Measurements from ENCODE around the gene MMP11. TPM values are rescaled to one million over a fixed set of nuclear protein-coding genes. Genes with fewer than 3 reads are reported as not detected.

The MMP11 gene
- total and polyA plus RNA-seq, 2 of the 4 experiments (the other 2 are of a cell fraction) = 2.2 to 6.0 TPM

DNA sequence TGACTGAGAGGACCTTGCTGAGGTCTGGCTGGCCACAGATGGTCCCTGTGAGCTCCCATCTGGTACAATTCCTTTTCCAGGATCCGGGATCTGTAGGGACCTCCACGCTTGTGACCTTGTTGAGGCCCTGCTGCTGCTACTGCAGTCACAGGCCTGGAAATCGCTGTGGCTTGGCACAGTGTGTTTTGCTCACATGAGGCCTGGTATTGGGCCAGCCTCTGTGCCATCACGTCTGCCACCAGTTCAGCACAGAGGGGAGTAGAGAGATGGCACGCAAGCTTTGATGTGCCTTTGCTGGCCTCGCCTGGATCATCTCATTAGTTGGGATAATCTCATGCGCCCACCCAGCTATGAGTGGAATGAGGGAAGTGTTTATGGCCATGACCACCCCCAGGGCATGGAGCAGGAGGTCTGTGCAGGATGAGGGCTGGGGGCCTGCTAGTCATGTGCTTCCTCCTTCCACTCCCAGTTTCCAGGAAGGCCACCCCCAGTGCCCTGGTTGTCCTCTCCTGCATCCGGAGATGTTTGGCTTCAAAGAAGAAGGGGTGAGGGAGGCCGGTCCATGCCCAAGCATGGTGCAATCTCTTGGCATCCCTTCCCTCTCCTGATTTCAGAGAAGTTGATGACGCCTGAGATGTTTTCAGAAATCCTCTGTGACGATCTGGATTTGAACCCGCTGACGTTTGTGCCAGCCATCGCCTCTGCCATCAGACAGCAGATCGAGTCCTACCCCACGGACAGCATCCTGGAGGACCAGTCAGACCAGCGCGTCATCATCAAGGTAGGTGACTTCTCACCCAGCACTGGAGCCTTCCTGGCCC is 43.7 kb downstream of the MMP11 start:
- H3K56ac ChIP-seq (ENCODE audit: extremely low read depth, insufficient read depth, low read length) = no peak overlapping the region
- TF ChIP-seq MAFK (IDR thresholded peaks at IDR 0.05; ENCODE audit: low read depth, low read length) (no peak), NFE2L2 (IDR thresholded peaks at IDR 0.05; ENCODE audit: low read depth, low read length) (no peak), RAD21 (IDR thresholded peaks at IDR 0.05; ENCODE audit: low read length) (no peak), BHLHE40 (IDR thresholded peaks at IDR 0.05; ENCODE audit: low read depth, low read length) (no peak), CEBPB (IDR thresholded peaks at IDR 0.05; ENCODE audit: low read depth, low read length) (no peak), RCOR1 (IDR thresholded peaks at IDR 0.05; ENCODE audit: insufficient replicate concordance, low read length) (no peak), SMC3 (IDR thresholded peaks at IDR 0.05; ENCODE audit: low read depth, low read length) (no peak), CHD1 (IDR thresholded peaks at IDR 0.05; ENCODE audit: low read depth, low read length) (no peak), MXI1 (IDR thresholded peaks at IDR 0.05; ENCODE audit: borderline replicate concordance, low read depth, low read length) (no peak), POLR2A (IDR thresholded peaks at IDR 0.05; ENCODE audit: low read depth, low read length) (no peak), MAZ (IDR thresholded peaks at IDR 0.05; ENCODE audit: borderline replicate concordance, low read depth, low read length) (no peak), FOS (IDR thresholded peaks at IDR 0.05; ENCODE audit: low read depth, low read length) (no peak), RFX5 (IDR thresholded peaks at IDR 0.05; ENCODE audit: low read depth, low read length) (no peak)
- TF ChIP-seq, protein P1, sequence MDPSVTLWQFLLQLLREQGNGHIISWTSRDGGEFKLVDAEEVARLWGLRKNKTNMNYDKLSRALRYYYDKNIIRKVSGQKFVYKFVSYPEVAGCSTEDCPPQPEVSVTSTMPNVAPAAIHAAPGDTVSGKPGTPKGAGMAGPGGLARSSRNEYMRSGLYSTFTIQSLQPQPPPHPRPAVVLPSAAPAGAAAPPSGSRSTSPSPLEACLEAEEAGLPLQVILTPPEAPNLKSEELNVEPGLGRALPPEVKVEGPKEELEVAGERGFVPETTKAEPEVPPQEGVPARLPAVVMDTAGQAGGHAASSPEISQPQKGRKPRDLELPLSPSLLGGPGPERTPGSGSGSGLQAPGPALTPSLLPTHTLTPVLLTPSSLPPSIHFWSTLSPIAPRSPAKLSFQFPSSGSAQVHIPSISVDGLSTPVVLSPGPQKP (IDR thresholded peaks at IDR 0.05; ENCODE audit: borderline replicate concordance, low read depth, low read length) = no peak
- TF ChIP-seq, protein P2, sequence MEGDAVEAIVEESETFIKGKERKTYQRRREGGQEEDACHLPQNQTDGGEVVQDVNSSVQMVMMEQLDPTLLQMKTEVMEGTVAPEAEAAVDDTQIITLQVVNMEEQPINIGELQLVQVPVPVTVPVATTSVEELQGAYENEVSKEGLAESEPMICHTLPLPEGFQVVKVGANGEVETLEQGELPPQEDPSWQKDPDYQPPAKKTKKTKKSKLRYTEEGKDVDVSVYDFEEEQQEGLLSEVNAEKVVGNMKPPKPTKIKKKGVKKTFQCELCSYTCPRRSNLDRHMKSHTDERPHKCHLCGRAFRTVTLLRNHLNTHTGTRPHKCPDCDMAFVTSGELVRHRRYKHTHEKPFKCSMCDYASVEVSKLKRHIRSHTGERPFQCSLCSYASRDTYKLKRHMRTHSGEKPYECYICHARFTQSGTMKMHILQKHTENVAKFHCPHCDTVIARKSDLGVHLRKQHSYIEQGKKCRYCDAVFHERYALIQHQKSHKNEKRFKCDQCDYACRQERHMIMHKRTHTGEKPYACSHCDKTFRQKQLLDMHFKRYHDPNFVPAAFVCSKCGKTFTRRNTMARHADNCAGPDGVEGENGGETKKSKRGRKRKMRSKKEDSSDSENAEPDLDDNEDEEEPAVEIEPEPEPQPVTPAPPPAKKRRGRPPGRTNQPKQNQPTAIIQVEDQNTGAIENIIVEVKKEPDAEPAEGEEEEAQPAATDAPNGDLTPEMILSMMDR (conservative IDR thresholded peaks at IDR 0.05; ENCODE audit: low read depth, low read length) = no peak

More for the DNA sequence above, 43.7 kb downstream of the MMP11 start:
- Histone ChIP-seq H2BK5ac (ENCODE audit: low read depth, low read length, poor library complexity, severe bottlenecking) (no peak overlapping the region), H2AFZ (replicated peaks; ENCODE audit: low read length, poor library complexity) (no peak overlapping the region), H2AK5ac (ENCODE audit: low read depth, low read length) (no peak overlapping the region), H3K4me2 (ENCODE audit: low read depth, low read length) (no peak overlapping the region), H4K8ac (ENCODE audit: low read depth in 2 of 2, low read length in 2 of 2) (no peak overlapping the region), H3K9me1 (ENCODE audit: insufficient read depth, low read length) (peaks cover 3% of the 10 kb centered on the region; the same call in 1 of the 2 replicates), H3K27ac (ENCODE audit: insufficient read depth, low read length) (no peak overlapping the region), H3K9me3 (ENCODE audit: control insufficient read depth, insufficient read depth, low read length) (no peaks in the 10 kb centered on the region), H3K4me3 (ENCODE audit: insufficient read depth, low read depth, low read length) (no peak overlapping the region), H4K91ac (ENCODE audit: insufficient read depth, low read depth, low read length) (no peak overlapping the region), H2BK15ac (ENCODE audit: low read depth, low read length) (no peak overlapping the region), H3K36me3 (ENCODE audit: control insufficient read depth, insufficient read depth, low read length) (peaks cover 47% of the 10 kb centered on the region), H4K5ac (ENCODE audit: low read depth, low read length) (no peak overlapping the region), H3K4ac (ENCODE audit: low read depth, low read length) (no peak overlapping the region), H3K79me1 (ENCODE audit: low read depth in 1 of 2, low read length in 2 of 2) (peaks cover 0 to 5% of the 10 kb centered on the region in 2 experiments; a peak in 1 of 4 replicates), H2BK120ac (ENCODE audit: low read depth, low read length) (no peak overlapping the region), H2BK20ac (ENCODE audit: low read depth, low read length) (no peak overlapping the region), H3K23ac (ENCODE audit: low read depth, low read length) (no peak overlapping the region), H3K18ac (ENCODE audit: low read depth, low read length) (no peak overlapping the region), H3K27me3 (ENCODE audit: control insufficient read depth, insufficient read depth, low read length) (no peaks in the 10 kb centered on the region), H3K14ac (replicated peaks; ENCODE audit: low read depth, low read length) (no peak overlapping the region), H4K20me1 (ENCODE audit: insufficient read depth, low read length) (peaks cover 8% of the 10 kb centered on the region; the same call in 1 of the 2 replicates), H3K4me1 (ENCODE audit: control insufficient read depth, insufficient read depth, low read length) (no peaks in the 10 kb centered on the region), H2AK9ac (replicated peaks; ENCODE audit: low read depth, low read length, poor library complexity) (no peak overlapping the region), H3K9ac (ENCODE audit: low read depth, low read length) (no peak overlapping the region)
- ChIA-PET POLR2A (ENCODE audit: unreplicated experiment) (no interaction called here), CTCF (no interaction called here)
- in situ Hi-C loops (cut with MboI; ENCODE audit: low sequenced_read_pairs) = no loop called here
- ATAC-seq (ENCODE audit: low read depth) (no peak), DNase-seq (no peak)
- no TSS peak for BruUV-seq (replicated peaks)
- 93% methylated on average over 13 of the region's 18 CpGs; no CpG with 5 or more reads in 1 of the 2 experiments for WGBS, 2 experiments (ENCODE audit: extremely low coverage in 2 of 2, insufficient read length in 1 of 2)
- intact Hi-C loops (cut with micrococcal nuclease) = no loop called here
- dilution Hi-C loops (cut with HindIII; ENCODE audit: low sequenced_read_pairs, unreplicated experiment) = no loop called here

Data from IMR-90 (cell line).